GM19351 (cell line): ENCODE results near the gene ADAMTS19.

Experiments used
- ATAC-seq: cut with Tn5 transposase; IDR thresholded peaks from one replicate; pipeline ENCODE4 v1.9.1; 2021; ENCODE audit warnings: mild to moderate bottlenecking, moderate library complexity; ENCODE audit not compliant: unreplicated experiment

The ADAMTS19 gene

GRCh38 chr5:129474544-129474943, 14.4 kb downstream of the ADAMTS19 start:
- ATAC-seq: no peak

DNA sequence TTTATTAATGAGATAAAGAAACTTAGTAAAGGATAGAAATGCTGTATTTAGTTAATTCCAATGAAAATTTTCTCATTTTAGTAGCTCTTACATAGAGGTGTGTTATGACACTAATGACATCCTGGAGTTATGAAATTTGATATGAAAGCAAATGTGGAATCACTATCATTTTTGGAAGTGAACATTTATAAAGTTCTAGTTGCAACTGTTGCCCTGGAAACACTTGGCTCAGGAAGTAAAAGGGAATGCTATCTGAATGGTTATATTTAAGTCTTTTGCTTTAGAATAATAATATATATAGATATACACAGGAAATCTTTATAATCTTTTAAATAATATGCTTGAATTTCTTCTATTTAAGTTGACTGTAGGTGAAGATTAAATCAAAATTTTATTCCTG, 16.7 kb downstream of the ADAMTS19 start:
- ATAC-seq: no peak

DNA sequence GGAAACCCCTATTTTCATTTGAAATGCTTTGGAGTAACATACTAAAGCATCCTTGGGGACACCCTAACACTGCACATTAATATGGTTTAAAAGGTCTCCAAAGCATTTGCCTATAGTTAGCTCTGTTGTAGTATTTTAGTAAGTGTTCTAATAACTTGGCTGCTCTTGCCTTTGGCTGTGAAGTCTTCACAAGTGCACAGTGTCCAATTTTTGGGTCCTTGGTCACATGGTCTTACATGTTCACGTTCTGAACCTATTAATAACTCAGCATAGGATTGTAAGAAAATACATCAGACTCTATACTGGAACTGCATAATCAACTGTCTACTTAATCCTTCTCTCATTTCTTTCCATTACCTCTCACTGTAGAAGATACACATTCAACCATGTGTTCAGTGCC, 17.4 kb downstream of the ADAMTS19 start:
- no peak for ATAC-seq

- ATAC-seq: no peak
Measured at GRCh38 chr5:129481161-129481560, 21.1 kb downstream of the ADAMTS19 start.

- peak; percentile 52 for ATAC-seq
Measured at GRCh38 chr5:129496421-129496820, 36.3 kb downstream of the ADAMTS19 start.

DNA sequence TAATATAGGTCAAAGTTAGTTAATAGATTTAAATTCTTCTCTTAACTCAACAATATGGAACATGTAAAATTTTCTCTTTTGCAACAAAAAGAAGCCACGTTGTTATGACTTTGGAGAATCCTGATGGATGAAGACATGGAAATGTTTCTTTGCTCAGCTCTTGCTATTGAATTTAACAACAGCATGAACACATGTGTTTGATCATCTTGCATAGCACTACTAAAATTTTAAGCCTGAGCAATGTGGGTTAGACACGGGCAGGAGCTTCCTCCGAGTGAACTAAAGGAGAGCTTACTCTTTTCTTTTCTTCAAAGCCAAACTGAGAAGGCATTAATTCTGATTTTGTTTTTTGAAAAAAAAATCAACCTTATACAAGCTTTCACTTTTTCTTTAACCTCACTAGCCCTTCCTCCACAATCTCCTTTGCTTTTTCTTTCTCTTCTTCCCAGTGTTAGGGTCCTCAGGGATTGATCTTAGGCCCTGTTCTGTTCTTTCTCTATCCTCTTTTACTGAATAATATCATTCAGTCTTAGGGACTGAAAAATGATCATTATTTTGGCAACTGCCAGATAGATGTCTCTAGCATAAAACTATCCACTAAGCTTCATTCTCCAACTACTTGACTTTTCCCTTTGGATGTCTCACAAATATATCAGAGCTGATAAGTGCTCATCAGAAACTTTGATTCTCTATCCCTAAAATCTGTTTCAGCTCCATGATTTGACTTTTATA, 36.9 kb downstream of the ADAMTS19 start:
- no peak for ATAC-seq

DNA sequence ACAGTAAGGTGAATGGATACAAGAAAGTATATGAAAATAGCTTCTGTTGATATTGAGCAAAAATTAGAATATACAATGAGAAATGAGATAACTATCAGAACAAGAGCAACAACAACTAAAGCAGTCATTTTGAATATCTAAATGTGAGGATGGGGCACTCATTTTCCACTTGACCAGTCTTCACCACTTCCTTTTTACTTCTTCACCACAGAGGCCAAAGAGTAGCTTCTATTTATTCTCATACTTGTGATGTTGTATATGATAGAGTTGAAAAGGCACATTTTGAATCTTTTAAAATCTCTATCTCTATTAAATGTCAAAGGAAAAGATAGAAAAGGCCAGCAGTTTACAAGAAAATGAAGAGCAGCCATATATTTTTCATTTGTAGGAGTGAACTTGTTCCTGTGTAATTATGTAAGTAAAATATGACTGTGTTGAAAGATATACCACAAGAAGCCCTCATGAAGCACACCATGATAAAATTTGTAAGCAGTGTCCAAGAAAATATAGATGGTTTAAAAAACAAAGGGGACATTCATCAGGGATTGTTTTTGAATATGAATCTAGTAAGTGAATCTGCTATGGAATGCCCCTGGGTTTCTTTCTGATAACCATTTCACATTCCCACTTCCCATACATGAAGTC, 39.2 kb downstream of the ADAMTS19 start:
- peak; percentile 78 for ATAC-seq

DNA sequence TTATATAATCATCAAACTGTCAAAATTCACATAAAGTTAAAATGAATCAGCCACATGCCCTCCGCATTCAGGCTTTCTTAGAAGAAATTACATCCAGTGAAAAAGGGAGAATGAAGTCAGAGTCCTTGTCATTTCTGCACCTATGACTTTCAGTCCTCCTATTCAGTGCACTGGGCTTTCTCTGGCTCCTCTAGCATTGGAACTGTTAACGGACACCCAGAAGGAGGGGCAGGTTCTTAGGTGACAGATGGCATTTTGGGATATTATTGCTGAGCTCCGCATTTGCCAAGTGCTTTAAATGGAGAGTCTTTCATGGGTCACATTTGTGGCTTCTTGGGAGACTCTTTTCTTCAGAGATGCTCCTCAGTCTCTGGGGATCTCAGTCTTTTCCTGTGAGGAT, 40.0 kb downstream of the ADAMTS19 start:
- ATAC-seq: no peak

DNA sequence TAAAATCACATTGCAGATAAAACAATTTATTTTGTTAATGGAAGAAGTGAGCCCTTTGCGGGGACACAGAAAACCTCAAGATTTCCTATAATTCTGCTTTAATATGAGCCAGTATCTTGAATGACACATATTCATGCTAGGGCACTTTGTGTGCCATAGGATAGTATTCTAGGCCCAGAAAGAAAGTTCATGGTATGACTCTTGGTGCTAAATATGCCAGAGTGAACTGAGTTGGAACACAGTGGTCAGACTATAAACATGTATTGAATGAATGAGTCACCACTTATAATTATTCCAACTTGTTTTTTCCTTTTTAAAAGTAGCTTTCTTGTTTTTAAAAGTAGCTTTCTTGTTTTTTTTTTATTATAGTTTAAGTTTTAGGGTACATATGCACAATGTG, 46.0 kb downstream of the ADAMTS19 start:
- ATAC-seq: no peak

DNA sequence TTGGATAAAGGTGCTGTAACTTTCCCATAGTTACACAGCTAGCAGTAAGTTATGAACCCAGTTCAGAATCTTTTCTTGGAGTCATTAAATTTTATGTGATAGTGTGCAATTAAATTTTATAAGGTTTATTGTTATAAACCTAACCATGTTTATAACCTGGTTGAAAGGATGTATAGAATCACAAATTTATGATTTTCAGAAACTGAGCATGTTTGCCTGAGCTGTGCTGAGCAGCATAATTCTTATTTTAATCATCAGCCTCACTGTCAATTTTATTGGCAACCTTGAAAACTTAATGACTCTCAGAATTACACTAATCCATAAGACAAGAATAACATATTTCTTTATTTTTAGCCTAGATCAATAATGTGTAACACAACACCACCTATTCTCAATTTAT, 46.9 kb downstream of the ADAMTS19 start:
- ATAC-seq: no peak

DNA sequence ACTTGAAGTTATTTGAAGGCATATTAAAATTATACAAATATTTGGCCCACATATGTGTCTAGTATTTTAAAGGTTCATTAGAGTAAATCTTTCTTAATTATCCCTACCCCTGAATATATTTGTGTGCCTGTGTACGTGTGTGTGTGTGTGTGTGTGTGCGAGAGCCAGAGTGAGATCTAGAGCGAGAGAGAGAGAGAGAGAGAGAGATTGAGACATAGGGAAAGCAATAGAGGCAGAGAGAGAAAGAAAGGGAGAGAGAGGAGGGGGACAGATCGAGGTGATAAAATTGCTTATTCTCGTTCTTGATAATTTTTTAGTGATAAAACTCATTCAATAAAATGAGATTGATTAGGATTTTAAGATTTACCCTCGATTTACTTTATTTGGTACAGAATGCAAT, 47.4 kb downstream of the ADAMTS19 start:
- ATAC-seq: no peak

DNA sequence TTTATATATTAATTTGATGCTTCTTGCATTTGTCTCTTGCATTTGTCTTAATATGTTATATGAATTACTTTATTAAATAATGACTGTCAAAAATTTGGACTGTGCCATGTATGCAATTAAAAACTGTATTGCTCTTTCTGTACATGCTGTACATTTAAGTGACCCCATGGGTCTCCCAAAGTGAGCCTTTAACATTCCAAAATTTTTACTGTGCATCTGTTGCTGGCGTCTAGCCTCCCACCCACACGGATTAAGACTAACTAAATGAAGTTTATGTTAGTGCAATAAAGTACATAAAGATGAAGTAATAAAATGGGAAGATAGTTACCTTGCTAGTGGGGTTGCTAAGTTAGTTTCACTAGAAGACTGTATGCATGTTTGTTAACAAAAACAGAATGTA, 48.5 kb downstream of the ADAMTS19 start:
- no peak for ATAC-seq

- ATAC-seq: no peak
Measured at GRCh38 chr5:129509363-129509975, 49.4 kb downstream of the ADAMTS19 start.

- no peak for ATAC-seq
Measured at GRCh38 chr5:129511291-129511690, 51.2 kb downstream of the ADAMTS19 start.

DNA sequence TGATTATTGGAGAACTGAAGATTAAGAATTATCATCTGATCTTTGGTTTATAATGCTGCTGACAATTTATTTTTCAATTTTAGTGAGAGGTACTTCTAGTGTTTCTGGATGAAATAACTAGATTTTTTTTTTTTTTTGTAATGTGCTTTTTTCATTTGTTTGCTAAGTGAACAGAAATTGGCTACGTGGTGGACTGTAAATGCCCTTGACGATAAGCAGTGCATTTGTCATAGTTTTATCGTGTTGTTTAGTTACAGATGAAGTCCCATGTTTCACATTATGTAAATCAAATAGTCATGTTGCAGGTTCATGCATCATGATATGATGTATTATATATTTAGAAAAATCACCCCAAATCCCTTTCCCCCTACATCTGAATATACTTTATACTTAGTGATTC, 81.0 kb downstream of the ADAMTS19 start:
- no peak for ATAC-seq

DNA sequence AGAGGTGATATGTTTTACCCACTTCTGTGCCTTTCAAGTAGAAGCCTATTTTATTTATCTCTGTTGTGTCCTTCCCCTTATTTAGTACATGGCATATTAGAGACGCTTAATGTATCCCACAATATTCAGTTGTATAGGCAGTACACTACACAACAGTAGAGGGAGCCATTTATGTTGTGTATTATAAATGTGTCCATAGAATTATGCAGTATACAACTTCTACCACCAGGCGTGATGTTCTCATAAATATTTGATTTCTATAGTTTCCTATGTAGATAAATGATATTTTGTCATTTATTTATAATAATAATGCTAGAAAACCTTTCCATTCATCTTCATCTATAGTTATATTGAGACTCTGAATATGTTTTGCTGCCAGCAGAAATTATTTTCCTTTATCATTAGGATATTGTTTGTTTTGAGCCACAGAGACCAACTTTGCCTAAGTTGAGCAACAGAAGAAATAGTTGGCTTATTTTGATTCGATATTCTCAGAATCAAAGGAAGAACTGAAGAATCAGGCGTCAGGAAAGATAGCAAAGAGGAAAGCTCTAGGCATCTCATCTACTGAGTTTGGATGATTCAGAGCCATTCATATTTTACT, 81.7 kb downstream of the ADAMTS19 start:
- ATAC-seq: peak; percentile 93

GRCh38 chr5:129547137-129547536, 87.0 kb downstream of the ADAMTS19 start:
- ATAC-seq: no peak

DNA sequence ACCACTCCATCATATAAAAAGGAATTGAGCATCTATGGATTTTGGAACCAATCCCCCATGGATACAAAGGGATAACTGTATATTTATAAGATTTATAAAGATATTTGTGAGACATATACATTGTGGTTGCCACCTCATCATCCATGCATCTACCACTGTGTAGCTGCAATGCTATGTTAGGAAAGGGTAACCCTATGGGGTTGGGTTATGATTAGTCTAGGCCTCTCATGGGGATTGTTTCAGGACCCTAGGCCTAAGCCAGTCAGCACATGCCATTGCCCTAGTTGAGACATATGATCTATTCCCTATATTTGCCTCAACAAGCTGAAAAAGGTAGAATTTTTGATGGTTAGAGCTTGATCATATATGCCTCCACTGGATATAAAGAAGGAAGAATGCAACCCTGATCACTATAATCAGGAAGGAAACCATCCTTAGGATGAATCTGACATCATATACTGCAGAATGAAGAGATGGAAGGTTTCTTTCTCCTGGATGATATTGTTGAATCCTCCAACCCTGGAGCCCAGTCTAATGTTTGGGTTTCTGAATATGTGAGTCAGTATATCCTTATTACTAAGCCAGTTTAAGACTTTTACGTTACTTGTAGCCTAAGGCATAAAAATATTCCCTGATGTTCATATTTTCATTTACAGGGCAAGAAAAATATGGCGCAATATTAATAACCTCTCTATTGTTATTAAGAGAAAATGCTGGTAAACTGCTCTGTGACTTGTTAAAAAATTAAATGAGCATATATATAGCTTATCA, 94.2 kb downstream of the ADAMTS19 start:
- no peak for ATAC-seq

DNA sequence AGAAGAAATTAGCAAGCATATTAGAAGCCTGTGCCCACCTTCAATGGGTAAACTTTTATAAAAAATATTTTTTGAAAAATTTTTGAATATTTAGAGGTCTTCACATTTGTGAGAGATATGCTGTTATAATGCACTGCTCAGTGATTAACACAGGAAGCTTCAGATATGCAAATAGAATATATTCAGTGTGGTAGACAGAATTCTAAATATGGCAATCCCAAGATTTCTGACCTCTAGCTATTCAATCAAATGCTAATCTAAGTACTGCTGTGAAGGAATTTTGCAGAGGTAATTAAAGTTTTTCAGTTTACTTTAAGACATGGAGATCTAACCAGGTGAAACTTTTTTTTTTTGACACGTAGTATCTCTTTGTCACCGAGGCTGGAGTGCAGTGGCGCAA, 103.5 kb downstream of the ADAMTS19 start:
- no peak for ATAC-seq

DNA sequence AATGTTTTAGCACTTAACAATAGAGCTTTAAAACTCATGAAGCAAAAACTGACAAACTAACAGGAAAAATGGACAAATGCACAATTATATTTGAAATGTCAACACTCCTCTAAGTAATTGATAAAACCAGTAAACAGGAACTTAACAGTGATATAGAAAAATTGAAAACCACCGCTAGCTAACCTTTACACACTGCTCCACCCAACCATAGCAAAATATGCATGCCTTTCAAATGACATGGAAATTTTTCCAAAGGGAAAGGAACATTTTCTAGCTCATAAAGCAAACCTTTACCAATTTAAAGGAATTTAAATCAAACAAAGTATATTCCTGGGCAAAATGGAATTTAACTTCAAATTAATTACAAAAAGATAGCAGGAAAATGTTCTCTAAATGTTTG, 109.2 kb downstream of the ADAMTS19 start:
- ATAC-seq: no peak

GRCh38 chr5:129572060-129572459, 112.0 kb downstream of the ADAMTS19 start:
- no peak for ATAC-seq
